ENCODE measurements around the gene DROSHA.

DROSHA gene

GRCh38 chr5:31393126-31393525 is 138.8 kb downstream of the DROSHA start:
- TF ChIP-seq TAF1 (IDR thresholded peaks at IDR 0.05; ENCODE audit: borderline replicate concordance, insufficient read depth, low read length) (no peak), FOXP2 (optimal IDR thresholded peaks at IDR 0.05; ENCODE audit: borderline replicate concordance, extremely low read depth, extremely low read length, insufficient read depth) (no peak), POLR2AphosphoS5 (IDR thresholded peaks at IDR 0.05; ENCODE audit: low read depth, low read length) (no peak), SIN3A (IDR thresholded peaks at IDR 0.05; ENCODE audit: borderline replicate concordance, insufficient read depth, low read length) (no peak), REST (IDR thresholded peaks at IDR 0.05; ENCODE audit: insufficient read depth in 1 of 2, low read depth in 2 of 2, low read length in 2 of 2) (no peak)

- no peak for TF ChIP-seq POLR2AphosphoS5 (IDR thresholded peaks at IDR 0.05; ENCODE audit: low read depth, low read length)
- TF ChIP-seq TAF1 (IDR thresholded peaks at IDR 0.05; ENCODE audit: borderline replicate concordance, insufficient read depth, low read length), result no peak
- TF ChIP-seq FOXP2 (optimal IDR thresholded peaks at IDR 0.05; ENCODE audit: borderline replicate concordance, extremely low read depth, extremely low read length, insufficient read depth), result no peak
- TF ChIP-seq SIN3A (IDR thresholded peaks at IDR 0.05; ENCODE audit: borderline replicate concordance, insufficient read depth, low read length), result no peak
- TF ChIP-seq REST (IDR thresholded peaks at IDR 0.05; ENCODE audit: insufficient read depth in 1 of 2, low read depth in 2 of 2, low read length in 2 of 2), result no peak
Observed at GRCh38 chr5:31392061-31392460, 139.8 kb downstream of the DROSHA start.

- TF ChIP-seq FOXP2 (optimal IDR thresholded peaks at IDR 0.05; ENCODE audit: borderline replicate concordance, extremely low read depth, extremely low read length, insufficient read depth) (no peak), POLR2AphosphoS5 (IDR thresholded peaks at IDR 0.05; ENCODE audit: low read depth, low read length) (no peak), TAF1 (IDR thresholded peaks at IDR 0.05; ENCODE audit: borderline replicate concordance, insufficient read depth, low read length) (no peak), SIN3A (IDR thresholded peaks at IDR 0.05; ENCODE audit: borderline replicate concordance, insufficient read depth, low read length) (no peak), REST (IDR thresholded peaks at IDR 0.05; ENCODE audit: insufficient read depth in 1 of 2, low read depth in 2 of 2, low read length in 2 of 2) (no peak)
Observed at GRCh38 chr5:31390256-31390655, 141.6 kb downstream of the DROSHA start.

GRCh38 chr5:31385774-31386537 is 145.9 kb downstream of the DROSHA start:
- TF ChIP-seq SIN3A (IDR thresholded peaks at IDR 0.05; ENCODE audit: borderline replicate concordance, insufficient read depth, low read length), result no peak
- no peak for TF ChIP-seq TAF1 (IDR thresholded peaks at IDR 0.05; ENCODE audit: borderline replicate concordance, insufficient read depth, low read length)

- no peak for TF ChIP-seq SIN3A (IDR thresholded peaks at IDR 0.05; ENCODE audit: borderline replicate concordance, insufficient read depth, low read length)
- TF ChIP-seq TAF1 (IDR thresholded peaks at IDR 0.05; ENCODE audit: borderline replicate concordance, insufficient read depth, low read length), result no peak
- no peak for TF ChIP-seq REST (IDR thresholded peaks at IDR 0.05; ENCODE audit: insufficient read depth in 1 of 2, low read depth in 2 of 2, low read length in 2 of 2)
- TF ChIP-seq FOXP2 (optimal IDR thresholded peaks at IDR 0.05; ENCODE audit: borderline replicate concordance, extremely low read depth, extremely low read length, insufficient read depth), result no peak
- TF ChIP-seq POLR2AphosphoS5 (IDR thresholded peaks at IDR 0.05; ENCODE audit: low read depth, low read length), result no peak
Observed at GRCh38 chr5:31383734-31384133, 148.2 kb downstream of the DROSHA start.
